ENCODE measurements around the gene MIB2. TPM values are rescaled to one million over a fixed set of nuclear protein-coding genes. Genes with fewer than 3 reads are reported as not detected.
"Not testable (repeated sequence)": the region's sequence is repeated elsewhere in the genome, so short reads cannot be mapped to it uniquely, and the experiment has no call there.

Gene MIB2
- total RNA-seq, 1 experiment from 2014 or later = 74.5 TPM

- BruUV-seq (replicated peaks) = no TSS peak
- ATAC-seq (no peak), DNase-seq (ENCODE audit: low read depth, low spot score) (no peak)
- in situ Hi-C loops (cut with HindIII; ENCODE audit: low pct_unique_long_range_greater_than_20kb, low sequenced_read_pairs) (no loop called here), intact Hi-C loops (cut with micrococcal nuclease; ENCODE audit: unreplicated experiment) (no loop called here)
- no peaks in the 10 kb centered on the region for H3K9me3 ChIP-seq (ENCODE audit: control insufficient read depth, insufficient read depth, low read depth, low read length)
- no peak overlapping the region for H3K4me3 ChIP-seq (ENCODE audit: low read depth in 2 of 2, low read length in 2 of 2)
- no peak overlapping the region for H3K27ac ChIP-seq (ENCODE audit: low read length)
- no peaks in the 10 kb centered on the region for H3K27me3 ChIP-seq (ENCODE audit: control insufficient read depth, insufficient read depth, low read length)
- H3K36me3 ChIP-seq (ENCODE audit: control insufficient read depth, insufficient read depth, low read length) = peaks cover 2% of the 10 kb centered on the region; the same call in 1 of the 2 replicates
- CTCF ChIA-PET = no interaction called here
- TF ChIP-seq REST (IDR thresholded peaks at IDR 0.05; ENCODE audit: insufficient read depth in 1 of 2, low read depth in 2 of 2, low read length in 1 of 2) = no peak
- TF ChIP-seq, protein P1, sequence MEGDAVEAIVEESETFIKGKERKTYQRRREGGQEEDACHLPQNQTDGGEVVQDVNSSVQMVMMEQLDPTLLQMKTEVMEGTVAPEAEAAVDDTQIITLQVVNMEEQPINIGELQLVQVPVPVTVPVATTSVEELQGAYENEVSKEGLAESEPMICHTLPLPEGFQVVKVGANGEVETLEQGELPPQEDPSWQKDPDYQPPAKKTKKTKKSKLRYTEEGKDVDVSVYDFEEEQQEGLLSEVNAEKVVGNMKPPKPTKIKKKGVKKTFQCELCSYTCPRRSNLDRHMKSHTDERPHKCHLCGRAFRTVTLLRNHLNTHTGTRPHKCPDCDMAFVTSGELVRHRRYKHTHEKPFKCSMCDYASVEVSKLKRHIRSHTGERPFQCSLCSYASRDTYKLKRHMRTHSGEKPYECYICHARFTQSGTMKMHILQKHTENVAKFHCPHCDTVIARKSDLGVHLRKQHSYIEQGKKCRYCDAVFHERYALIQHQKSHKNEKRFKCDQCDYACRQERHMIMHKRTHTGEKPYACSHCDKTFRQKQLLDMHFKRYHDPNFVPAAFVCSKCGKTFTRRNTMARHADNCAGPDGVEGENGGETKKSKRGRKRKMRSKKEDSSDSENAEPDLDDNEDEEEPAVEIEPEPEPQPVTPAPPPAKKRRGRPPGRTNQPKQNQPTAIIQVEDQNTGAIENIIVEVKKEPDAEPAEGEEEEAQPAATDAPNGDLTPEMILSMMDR (IDR thresholded peaks at IDR 0.05) = no peak
- POLR2A ChIA-PET = no interaction called here
- H3K4me1 ChIP-seq (ENCODE audit: control insufficient read depth, insufficient read depth, low read length) = no peaks in the 10 kb centered on the region
Observed at GRCh38 chr1:1672181-1672965, 57.1 kb downstream of the MIB2 start.

DNA sequence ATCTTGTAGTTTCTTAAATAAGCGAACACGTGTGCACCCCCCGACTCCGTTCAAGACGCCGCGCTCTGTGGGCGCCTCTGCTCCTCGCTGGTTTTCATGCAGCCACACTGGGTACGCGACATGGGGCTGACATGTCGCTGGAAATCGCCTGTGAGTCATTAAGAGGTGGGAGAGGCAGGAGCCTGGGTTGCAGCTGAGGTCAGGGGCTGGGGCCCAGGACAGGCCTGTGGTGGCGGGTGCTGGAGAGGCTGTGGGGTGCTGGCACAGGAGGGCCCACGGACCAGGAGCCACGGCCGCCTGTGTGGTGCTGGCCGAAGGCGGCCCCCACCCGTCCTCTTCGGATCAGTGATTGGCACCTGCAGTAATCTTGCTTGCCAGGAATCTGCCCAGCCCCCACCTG, 59.5 kb downstream of the MIB2 start:
- in situ Hi-C loops (cut with HindIII; ENCODE audit: low pct_unique_long_range_greater_than_20kb, low sequenced_read_pairs); H3K4me1 ChIP-seq (ENCODE audit: control insufficient read depth, insufficient read depth, low read length); DNase-seq (ENCODE audit: low read depth, low spot score); H3K27me3 ChIP-seq (ENCODE audit: control insufficient read depth, insufficient read depth, low read length); BruUV-seq (replicated peaks); CTCF ChIA-PET; ATAC-seq; H3K27ac ChIP-seq (ENCODE audit: low read length); H3K36me3 ChIP-seq (ENCODE audit: control insufficient read depth, insufficient read depth, low read length); H3K4me3 ChIP-seq (ENCODE audit: low read depth in 2 of 2, low read length in 2 of 2); POLR2A ChIA-PET; intact Hi-C loops (cut with micrococcal nuclease; ENCODE audit: unreplicated experiment); H3K9me3 ChIP-seq (ENCODE audit: control insufficient read depth, insufficient read depth, low read depth, low read length): not testable (repeated sequence)

GRCh38 chr1:1675218-1675617, 59.9 kb downstream of the MIB2 start:
- H3K4me1 ChIP-seq (ENCODE audit: control insufficient read depth, insufficient read depth, low read length); CTCF ChIA-PET; intact Hi-C loops (cut with micrococcal nuclease; ENCODE audit: unreplicated experiment); POLR2A ChIA-PET; H3K4me3 ChIP-seq (ENCODE audit: low read depth in 2 of 2, low read length in 2 of 2); BruUV-seq (replicated peaks); H3K9me3 ChIP-seq (ENCODE audit: control insufficient read depth, insufficient read depth, low read depth, low read length); H3K27ac ChIP-seq (ENCODE audit: low read length); ATAC-seq; H3K27me3 ChIP-seq (ENCODE audit: control insufficient read depth, insufficient read depth, low read length); in situ Hi-C loops (cut with HindIII; ENCODE audit: low pct_unique_long_range_greater_than_20kb, low sequenced_read_pairs); H3K36me3 ChIP-seq (ENCODE audit: control insufficient read depth, insufficient read depth, low read length); DNase-seq (ENCODE audit: low read depth, low spot score): not testable (repeated sequence)

- H3K9me3 ChIP-seq (ENCODE audit: control insufficient read depth, insufficient read depth, low read depth, low read length); DNase-seq (ENCODE audit: low read depth, low spot score); ATAC-seq; H3K4me3 ChIP-seq (ENCODE audit: low read depth in 2 of 2, low read length in 2 of 2); H3K36me3 ChIP-seq (ENCODE audit: control insufficient read depth, insufficient read depth, low read length); H3K27ac ChIP-seq (ENCODE audit: low read length); BruUV-seq (replicated peaks); intact Hi-C loops (cut with micrococcal nuclease; ENCODE audit: unreplicated experiment); CTCF ChIA-PET; in situ Hi-C loops (cut with HindIII; ENCODE audit: low pct_unique_long_range_greater_than_20kb, low sequenced_read_pairs); H3K27me3 ChIP-seq (ENCODE audit: control insufficient read depth, insufficient read depth, low read length); POLR2A ChIA-PET: not testable (repeated sequence)
- peaks cover 10% of the 10 kb centered on the region for H3K4me1 ChIP-seq (ENCODE audit: control insufficient read depth, insufficient read depth, low read length)
Observed at GRCh38 chr1:1676087-1676486, 60.8 kb downstream of the MIB2 start.
